ENCODE measurements around the gene SCGB2B2. TPM values are rescaled to one million over a fixed set of nuclear protein-coding genes. Genes with fewer than 3 reads are reported as not detected.

The SCGB2B2 gene
- total RNA-seq, 1 donor from 2014 or later: 0.14 TPM

DNA sequence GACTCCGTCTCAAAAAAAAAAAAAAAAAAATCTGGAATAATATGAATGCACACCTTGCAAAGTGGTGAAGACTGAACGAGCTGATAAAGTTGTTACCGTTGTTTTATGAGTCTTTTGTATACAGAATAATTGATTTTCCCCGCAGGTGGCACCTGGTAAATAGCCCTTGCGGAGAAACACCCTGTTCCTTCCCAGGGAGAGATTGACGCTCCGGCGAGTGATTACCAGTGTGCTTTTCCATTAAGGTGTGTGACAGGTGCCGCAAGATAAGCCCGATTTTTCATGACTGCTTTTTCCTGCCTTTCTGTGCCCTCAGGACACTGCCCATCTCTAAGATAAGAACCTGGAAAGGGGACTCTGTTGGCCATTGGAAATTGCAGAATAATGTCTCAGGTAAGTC is 1.5 kb upstream of the SCGB2B2 start:
- no peak for TF ChIP-seq EZH2 (IDR thresholded peaks at IDR 0.05; ENCODE audit: insufficient read depth, low read length)
- TF ChIP-seq, protein P1, sequence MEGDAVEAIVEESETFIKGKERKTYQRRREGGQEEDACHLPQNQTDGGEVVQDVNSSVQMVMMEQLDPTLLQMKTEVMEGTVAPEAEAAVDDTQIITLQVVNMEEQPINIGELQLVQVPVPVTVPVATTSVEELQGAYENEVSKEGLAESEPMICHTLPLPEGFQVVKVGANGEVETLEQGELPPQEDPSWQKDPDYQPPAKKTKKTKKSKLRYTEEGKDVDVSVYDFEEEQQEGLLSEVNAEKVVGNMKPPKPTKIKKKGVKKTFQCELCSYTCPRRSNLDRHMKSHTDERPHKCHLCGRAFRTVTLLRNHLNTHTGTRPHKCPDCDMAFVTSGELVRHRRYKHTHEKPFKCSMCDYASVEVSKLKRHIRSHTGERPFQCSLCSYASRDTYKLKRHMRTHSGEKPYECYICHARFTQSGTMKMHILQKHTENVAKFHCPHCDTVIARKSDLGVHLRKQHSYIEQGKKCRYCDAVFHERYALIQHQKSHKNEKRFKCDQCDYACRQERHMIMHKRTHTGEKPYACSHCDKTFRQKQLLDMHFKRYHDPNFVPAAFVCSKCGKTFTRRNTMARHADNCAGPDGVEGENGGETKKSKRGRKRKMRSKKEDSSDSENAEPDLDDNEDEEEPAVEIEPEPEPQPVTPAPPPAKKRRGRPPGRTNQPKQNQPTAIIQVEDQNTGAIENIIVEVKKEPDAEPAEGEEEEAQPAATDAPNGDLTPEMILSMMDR (IDR thresholded peaks at IDR 0.05; ENCODE audit: insufficient read depth, low read depth, low read length): no peak
- Histone ChIP-seq H2AFZ (ENCODE audit: low read depth, low read length) (no peak overlapping the region), H3K4me2 (ENCODE audit: low read length) (peak overlapping the region; percentile 88), H3K79me2 (ENCODE audit: insufficient read depth, low read length) (peaks cover 11% of the 10 kb centered on the region), H4K20me1 (ENCODE audit: insufficient read depth, low read length) (no peaks in the 10 kb centered on the region), H3K36me3 (ENCODE audit: insufficient read depth, low read length) (peaks cover 29% of the 10 kb centered on the region), H3K9ac (ENCODE audit: low read length) (peak overlapping the region; percentile 91), H3K4me1 (ENCODE audit: insufficient read depth, low read length) (peaks cover 4% of the 10 kb centered on the region), H3K27me3 (ENCODE audit: insufficient read depth, low read length) (no peaks in the 10 kb centered on the region), H3K27ac (ENCODE audit: low read depth, low read length) (no peak overlapping the region), H3K9me3 (ENCODE audit: insufficient read depth, low read depth, low read length) (peaks cover 18% of the 10 kb centered on the region), H3K4me3 (ENCODE audit: insufficient read depth, low read depth, low read length) (peak overlapping the region; percentile 74)
- Mint-ChIP-seq H3K27ac (ENCODE audit: unreplicated experiment) (peak overlapping the region; percentile 98), H3K4me3 (ENCODE audit: unreplicated experiment) (peak overlapping the region; percentile 94), H3K36me3 (ENCODE audit: low read depth, unreplicated experiment) (peaks cover 35% of the 10 kb centered on the region), H3K27me3 (ENCODE audit: low read depth, unreplicated experiment) (no peaks in the 10 kb centered on the region), H3K4me1 (ENCODE audit: low read depth, unreplicated experiment) (peaks cover 7% of the 10 kb centered on the region), H3K9me3 (ENCODE audit: unreplicated experiment) (peaks cover 32% of the 10 kb centered on the region)
- FAIRE-seq: no peak
- DNase-seq (ENCODE audit: low read depth): no peak

DNA sequence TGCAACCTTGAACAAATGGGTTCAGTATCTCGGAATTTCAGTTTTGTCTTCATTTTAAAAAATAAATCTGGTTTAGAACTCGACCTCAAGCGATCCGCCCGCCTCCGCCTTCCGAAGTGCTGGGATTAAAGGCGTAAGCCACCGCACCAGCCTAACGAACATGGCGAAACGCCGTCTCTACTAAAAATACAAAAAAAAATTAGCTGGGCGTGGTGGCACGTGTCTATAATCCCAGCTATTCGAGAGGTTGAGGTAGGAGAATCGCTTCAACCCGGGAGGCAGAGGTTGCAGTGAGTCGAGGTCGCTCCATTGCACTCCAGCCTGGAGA is 1.1 kb upstream of the SCGB2B2 start:
- peak overlapping the region; percentile 91 for H3K9ac ChIP-seq (ENCODE audit: low read length)
- peak overlapping the region; percentile 98 for H3K27ac Mint-ChIP-seq (ENCODE audit: unreplicated experiment)
- H2AFZ ChIP-seq (ENCODE audit: low read depth, low read length): peak overlapping the region; percentile 99
- H3K4me3 Mint-ChIP-seq (ENCODE audit: unreplicated experiment): peak overlapping the region; percentile 94
- peaks cover 11% of the 10 kb centered on the region for H3K79me2 ChIP-seq (ENCODE audit: insufficient read depth, low read length)
- peaks cover 7% of the 10 kb centered on the region for H3K4me1 Mint-ChIP-seq (ENCODE audit: low read depth, unreplicated experiment)
- H3K27me3 ChIP-seq (ENCODE audit: insufficient read depth, low read length): no peaks in the 10 kb centered on the region
- H4K20me1 ChIP-seq (ENCODE audit: insufficient read depth, low read length): no peaks in the 10 kb centered on the region
- peak overlapping the region; percentile 74 for H3K4me3 ChIP-seq (ENCODE audit: insufficient read depth, low read depth, low read length)
- peaks cover 33% of the 10 kb centered on the region for H3K36me3 Mint-ChIP-seq (ENCODE audit: low read depth, unreplicated experiment)
- H3K4me1 ChIP-seq (ENCODE audit: insufficient read depth, low read length): peaks cover 4% of the 10 kb centered on the region
- no peak for FAIRE-seq
- no peak for DNase-seq (ENCODE audit: low read depth)
- H3K27me3 Mint-ChIP-seq (ENCODE audit: low read depth, unreplicated experiment): no peaks in the 10 kb centered on the region
- TF ChIP-seq, protein P1 (IDR thresholded peaks at IDR 0.05; ENCODE audit: insufficient read depth, low read depth, low read length): no peak
- no peak for TF ChIP-seq EZH2 (IDR thresholded peaks at IDR 0.05; ENCODE audit: insufficient read depth, low read length)
- H3K4me2 ChIP-seq (ENCODE audit: low read length): peak overlapping the region; percentile 88
- H3K36me3 ChIP-seq (ENCODE audit: insufficient read depth, low read length): peaks cover 25% of the 10 kb centered on the region
- H3K27ac ChIP-seq (ENCODE audit: low read depth, low read length): peak overlapping the region; percentile 93
- H3K9me3 Mint-ChIP-seq (ENCODE audit: unreplicated experiment): peaks cover 31% of the 10 kb centered on the region
- peaks cover 17% of the 10 kb centered on the region for H3K9me3 ChIP-seq (ENCODE audit: insufficient read depth, low read depth, low read length)

DNA sequence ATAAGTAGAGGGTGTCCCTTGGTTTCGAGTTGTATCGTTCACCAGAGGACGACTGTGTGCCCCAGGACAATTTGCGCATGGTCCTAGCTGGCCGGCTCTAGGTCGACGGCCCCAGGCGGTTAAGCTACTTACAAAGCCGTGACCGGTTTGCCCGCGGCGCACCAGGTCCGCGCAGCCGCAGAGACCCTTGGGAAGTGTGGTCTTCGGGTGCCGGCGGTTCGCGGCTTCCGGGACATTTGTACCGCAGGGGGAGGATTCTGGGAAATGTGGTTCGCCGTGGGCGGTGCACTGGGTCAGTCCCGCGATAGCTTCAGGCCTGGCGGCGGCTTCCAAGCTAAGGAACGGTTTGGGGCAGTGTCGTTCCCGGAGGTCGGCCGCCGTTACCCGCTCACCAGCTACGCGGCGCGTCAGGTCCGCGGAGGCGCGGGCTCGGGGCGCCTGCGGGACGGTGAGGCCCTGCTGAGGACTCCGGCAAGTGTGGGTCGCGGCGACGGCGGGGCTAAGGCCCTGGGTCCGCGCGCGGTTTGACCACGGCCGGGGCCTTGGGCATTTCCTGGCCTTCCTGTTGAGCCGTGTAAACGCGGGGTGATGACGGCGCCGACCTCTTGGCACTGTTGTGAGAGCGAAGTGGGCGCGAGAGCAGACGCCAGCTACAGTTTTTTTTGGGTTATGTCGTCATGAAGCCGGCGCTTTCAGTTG is 576 bp upstream of the SCGB2B2 start, which contains the start of gene ZNF302:
Gene ZNF302 (plus strand): TSS at position 293 of the 699 bp plus-strand sequence. CDS start 1,127 bp downstream, outside the sequence.
- Histone ChIP-seq H3K36me3 (ENCODE audit: insufficient read depth, low read length) (peaks cover 20% of the 10 kb centered on the region), H3K27ac (ENCODE audit: low read depth, low read length) (peak within 1 kb of the TSS; percentile 93), H3K4me1 (ENCODE audit: insufficient read depth, low read length) (peaks cover 4% of the 10 kb centered on the region), H3K4me3 (ENCODE audit: insufficient read depth, low read depth, low read length) (peak within 1 kb of the TSS; percentile 74), H3K27me3 (ENCODE audit: insufficient read depth, low read length) (no peaks in the 10 kb centered on the region), H2AFZ (ENCODE audit: low read depth, low read length) (peak within 1 kb of the TSS; percentile 99), H3K9ac (ENCODE audit: low read length) (peak within 1 kb of the TSS; percentile 91), H3K79me2 (ENCODE audit: insufficient read depth, low read length) (peaks cover 11% of the 10 kb centered on the region), H3K4me2 (ENCODE audit: low read length) (peak within 1 kb of the TSS; percentile 88), H3K9me3 (ENCODE audit: insufficient read depth, low read depth, low read length) (peaks cover 14% of the 10 kb centered on the region), H4K20me1 (ENCODE audit: insufficient read depth, low read length) (no peaks in the 10 kb centered on the region)
- TF ChIP-seq, protein P1 (IDR thresholded peaks at IDR 0.05; ENCODE audit: insufficient read depth, low read depth, low read length): no peak
- TF ChIP-seq EZH2 (IDR thresholded peaks at IDR 0.05; ENCODE audit: insufficient read depth, low read length): no peak
- Mint-ChIP-seq H3K27me3 (ENCODE audit: low read depth, unreplicated experiment) (no peaks in the 10 kb centered on the region), H3K36me3 (ENCODE audit: low read depth, unreplicated experiment) (peaks cover 28% of the 10 kb centered on the region), H3K27ac (ENCODE audit: unreplicated experiment) (peak within 1 kb of the TSS; percentile 98), H3K9me3 (ENCODE audit: unreplicated experiment) (peaks cover 27% of the 10 kb centered on the region), H3K4me3 (ENCODE audit: unreplicated experiment) (peak within 1 kb of the TSS; percentile 94), H3K4me1 (ENCODE audit: low read depth, unreplicated experiment) (peaks cover 7% of the 10 kb centered on the region)
- FAIRE-seq (peak; percentile 5), DNase-seq (ENCODE audit: low read depth) (peak; percentile 95)
